GM12878 (cell line): Measurements from ENCODE around the gene MEF2C.

ENCODE experiments used
- CREB1 ChIP-seq: IDR thresholded peaks from 2 replicates; pipeline ENCODE4 v1.6.1; 2012; ENCODE audit warnings: low read depth, mild to moderate bottlenecking, inconsistent platforms
- EP300 ChIP-seq, 2 experiments: fragments of 150-350 bp in 1 of 2; IDR thresholded peaks; 2 replicates each; pipeline ENCODE4 v1.6.1; 2011 to 2012; ENCODE audit warnings: low read depth in 2 of 2, low read length in 2 of 2, borderline replicate concordance in 1 of 2, improper control_type of control experiment in 1 of 2, inconsistent platforms in 1 of 2; ENCODE audit not compliant: control insufficient read depth in 1 of 2
- IRF4 ChIP-seq: IDR thresholded peaks from 2 replicates; pipeline ENCODE4 v1.6.1; 2011; ENCODE audit warnings: low read depth, low read length
- JUND ChIP-seq: IDR thresholded peaks from 2 replicates; pipeline ENCODE4 v1.6.1; 2012; ENCODE audit warnings: low read depth, mild to moderate bottlenecking, low read length, improper control_type of control experiment, moderate library complexity
- POU2F2 ChIP-seq: IDR thresholded peaks from 3 replicates; pipeline ENCODE4 v1.6.1; 2011; ENCODE audit warnings: low read depth, mild to moderate bottlenecking, low read length, borderline replicate concordance
- RFX5 ChIP-seq: IDR thresholded peaks from 2 replicates; pipeline ENCODE4 v1.6.1; 2011; ENCODE audit warnings: low read depth, low read length, improper control_type of control experiment
- YY1 ChIP-seq: IDR thresholded peaks from 2 replicates; pipeline ENCODE4 v1.6.1; 2011; ENCODE audit warnings: low read depth, mild to moderate bottlenecking, low read length
- TF ChIP-seq, protein P1 (sequence below), 3 experiments: IDR thresholded peaks in 2 of 3; conservative IDR thresholded peaks in 1 of 3; 2 replicates each; pipeline ENCODE4 v1.5.1; 2011; ENCODE audit warnings: low read depth in 3 of 3, low read length in 3 of 3, mild to moderate bottlenecking in 3 of 3, control low read depth in 2 of 3, moderate library complexity in 2 of 3, inconsistent platforms in 1 of 3, mixed read lengths in 1 of 3; ENCODE audit not compliant: control insufficient read depth in 2 of 3, insufficient read depth in 1 of 3; ENCODE audit errors: extremely low read depth in 1 of 3
- TF ChIP-seq, protein P2 (sequence below): fragments of 150-350 bp; IDR thresholded peaks from 2 replicates; pipeline ENCODE4 v1.6.1; 2016; ENCODE audit warnings: low read depth, low read length
- TF ChIP-seq, protein P3 (sequence below): IDR thresholded peaks from 2 replicates; pipeline ENCODE4 v1.6.1; 2011; ENCODE audit warnings: borderline replicate concordance, low read depth, mild to moderate bottlenecking, moderate library complexity, low read length; ENCODE audit not compliant: insufficient read depth, poor library complexity, severe bottlenecking

DNA sequence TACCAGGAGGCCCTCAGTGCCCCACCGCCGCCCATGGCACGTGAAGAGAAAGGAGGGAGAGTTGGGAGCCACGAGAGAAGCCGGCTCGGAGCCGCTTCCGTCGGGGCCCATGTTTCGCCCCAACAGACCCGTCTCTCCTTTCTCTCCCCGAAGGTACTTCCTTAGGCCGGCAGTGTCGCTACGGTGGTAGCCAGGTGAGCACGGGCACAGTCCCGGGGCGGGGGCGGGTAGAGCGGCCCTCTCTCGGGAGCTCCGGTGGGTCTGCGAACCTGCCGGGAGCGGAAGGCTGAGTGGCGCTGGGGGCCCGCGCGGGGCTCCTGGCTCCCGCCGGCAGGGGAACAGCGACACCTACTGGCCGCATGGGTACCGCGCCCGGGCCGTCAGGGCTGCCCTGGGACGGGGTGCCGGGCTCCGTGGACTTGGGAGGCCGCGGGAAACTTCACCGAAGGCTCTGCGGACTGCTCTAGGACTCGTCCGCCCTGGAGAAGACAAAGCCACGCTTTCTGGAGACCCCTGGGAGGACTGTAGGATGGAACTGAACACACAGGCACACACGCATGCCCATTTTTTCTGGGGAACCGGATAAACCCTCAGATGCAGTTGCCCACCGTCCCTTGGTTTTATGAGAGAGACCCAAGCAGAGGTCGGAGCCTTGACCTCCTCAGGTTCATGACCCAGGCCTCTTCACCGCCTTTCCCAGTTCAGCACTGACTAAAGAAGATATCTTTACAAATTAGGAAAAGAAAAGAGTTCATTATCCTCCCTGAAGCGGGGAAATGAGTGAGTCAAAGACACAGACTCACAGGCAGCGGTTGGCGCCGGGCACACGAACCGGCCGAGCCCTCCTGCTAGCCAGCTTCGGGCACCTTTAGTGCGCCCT is 202.5 kb downstream of the MEF2C start:
- no peak for TF ChIP-seq EP300 (IDR thresholded peaks at IDR 0.05; ENCODE audit: borderline replicate concordance in 1 of 2, control insufficient read depth in 1 of 2, low read depth in 2 of 2, low read length in 2 of 2)
- TF ChIP-seq, protein P1, sequence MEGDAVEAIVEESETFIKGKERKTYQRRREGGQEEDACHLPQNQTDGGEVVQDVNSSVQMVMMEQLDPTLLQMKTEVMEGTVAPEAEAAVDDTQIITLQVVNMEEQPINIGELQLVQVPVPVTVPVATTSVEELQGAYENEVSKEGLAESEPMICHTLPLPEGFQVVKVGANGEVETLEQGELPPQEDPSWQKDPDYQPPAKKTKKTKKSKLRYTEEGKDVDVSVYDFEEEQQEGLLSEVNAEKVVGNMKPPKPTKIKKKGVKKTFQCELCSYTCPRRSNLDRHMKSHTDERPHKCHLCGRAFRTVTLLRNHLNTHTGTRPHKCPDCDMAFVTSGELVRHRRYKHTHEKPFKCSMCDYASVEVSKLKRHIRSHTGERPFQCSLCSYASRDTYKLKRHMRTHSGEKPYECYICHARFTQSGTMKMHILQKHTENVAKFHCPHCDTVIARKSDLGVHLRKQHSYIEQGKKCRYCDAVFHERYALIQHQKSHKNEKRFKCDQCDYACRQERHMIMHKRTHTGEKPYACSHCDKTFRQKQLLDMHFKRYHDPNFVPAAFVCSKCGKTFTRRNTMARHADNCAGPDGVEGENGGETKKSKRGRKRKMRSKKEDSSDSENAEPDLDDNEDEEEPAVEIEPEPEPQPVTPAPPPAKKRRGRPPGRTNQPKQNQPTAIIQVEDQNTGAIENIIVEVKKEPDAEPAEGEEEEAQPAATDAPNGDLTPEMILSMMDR (IDR thresholded peaks at IDR 0.05 in 2 of 3, conservative IDR thresholded peaks at IDR 0.05 in 1 of 3; ENCODE audit: control insufficient read depth in 2 of 3, extremely low read depth in 1 of 3, insufficient read depth in 1 of 3, low read depth in 3 of 3, low read length in 3 of 3), result peak; percentile 85 to 95 (median 93)
- TF ChIP-seq, protein P2, sequence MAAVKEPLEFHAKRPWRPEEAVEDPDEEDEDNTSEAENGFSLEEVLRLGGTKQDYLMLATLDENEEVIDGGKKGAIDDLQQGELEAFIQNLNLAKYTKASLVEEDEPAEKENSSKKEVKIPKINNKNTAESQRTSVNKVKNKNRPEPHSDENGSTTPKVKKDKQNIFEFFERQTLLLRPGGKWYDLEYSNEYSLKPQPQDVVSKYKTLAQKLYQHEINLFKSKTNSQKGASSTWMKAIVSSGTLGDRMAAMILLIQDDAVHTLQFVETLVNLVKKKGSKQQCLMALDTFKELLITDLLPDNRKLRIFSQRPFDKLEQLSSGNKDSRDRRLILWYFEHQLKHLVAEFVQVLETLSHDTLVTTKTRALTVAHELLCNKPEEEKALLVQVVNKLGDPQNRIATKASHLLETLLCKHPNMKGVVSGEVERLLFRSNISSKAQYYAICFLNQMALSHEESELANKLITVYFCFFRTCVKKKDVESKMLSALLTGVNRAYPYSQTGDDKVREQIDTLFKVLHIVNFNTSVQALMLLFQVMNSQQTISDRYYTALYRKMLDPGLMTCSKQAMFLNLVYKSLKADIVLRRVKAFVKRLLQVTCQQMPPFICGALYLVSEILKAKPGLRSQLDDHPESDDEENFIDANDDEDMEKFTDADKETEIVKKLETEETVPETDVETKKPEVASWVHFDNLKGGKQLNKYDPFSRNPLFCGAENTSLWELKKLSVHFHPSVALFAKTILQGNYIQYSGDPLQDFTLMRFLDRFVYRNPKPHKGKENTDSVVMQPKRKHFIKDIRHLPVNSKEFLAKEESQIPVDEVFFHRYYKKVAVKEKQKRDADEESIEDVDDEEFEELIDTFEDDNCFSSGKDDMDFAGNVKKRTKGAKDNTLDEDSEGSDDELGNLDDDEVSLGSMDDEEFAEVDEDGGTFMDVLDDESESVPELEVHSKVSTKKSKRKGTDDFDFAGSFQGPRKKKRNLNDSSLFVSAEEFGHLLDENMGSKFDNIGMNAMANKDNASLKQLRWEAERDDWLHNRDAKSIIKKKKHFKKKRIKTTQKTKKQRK, result no peak
- no peak for TF ChIP-seq RFX5
- TF ChIP-seq, protein P3, sequence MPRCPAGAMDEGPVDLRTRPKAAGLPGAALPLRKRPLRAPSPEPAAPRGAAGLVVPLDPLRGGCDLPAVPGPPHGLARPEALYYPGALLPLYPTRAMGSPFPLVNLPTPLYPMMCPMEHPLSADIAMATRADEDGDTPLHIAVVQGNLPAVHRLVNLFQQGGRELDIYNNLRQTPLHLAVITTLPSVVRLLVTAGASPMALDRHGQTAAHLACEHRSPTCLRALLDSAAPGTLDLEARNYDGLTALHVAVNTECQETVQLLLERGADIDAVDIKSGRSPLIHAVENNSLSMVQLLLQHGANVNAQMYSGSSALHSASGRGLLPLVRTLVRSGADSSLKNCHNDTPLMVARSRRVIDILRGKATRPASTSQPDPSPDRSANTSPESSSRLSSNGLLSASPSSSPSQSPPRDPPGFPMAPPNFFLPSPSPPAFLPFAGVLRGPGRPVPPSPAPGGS, result no peak
- TF ChIP-seq YY1, result peak; percentile 67
- TF ChIP-seq IRF4, result no peak
- no peak for TF ChIP-seq JUND
- TF ChIP-seq CREB1, result no peak
- no peak for TF ChIP-seq POU2F2
